SIG-M5 treated with dmso at 0.1 percent for 504 hours (cell line): ENCODE results near the gene LCP1.

ENCODE experiments used
- DNase-seq: peaks from one replicate; lab custom pipeline; 2025; ENCODE audit not compliant: unreplicated experiment; lab: John Stamatoyannopoulos, UW

LCP1 gene

GRCh38 chr13:46102255-46102605, 79.7 kb downstream of the LCP1 start:
- DNase-seq: no peak

- peak; percentile 76 for DNase-seq
These were observed 80.3 kb downstream of the LCP1 start for GRCh38 chr13:46101484-46102254.

DNA sequence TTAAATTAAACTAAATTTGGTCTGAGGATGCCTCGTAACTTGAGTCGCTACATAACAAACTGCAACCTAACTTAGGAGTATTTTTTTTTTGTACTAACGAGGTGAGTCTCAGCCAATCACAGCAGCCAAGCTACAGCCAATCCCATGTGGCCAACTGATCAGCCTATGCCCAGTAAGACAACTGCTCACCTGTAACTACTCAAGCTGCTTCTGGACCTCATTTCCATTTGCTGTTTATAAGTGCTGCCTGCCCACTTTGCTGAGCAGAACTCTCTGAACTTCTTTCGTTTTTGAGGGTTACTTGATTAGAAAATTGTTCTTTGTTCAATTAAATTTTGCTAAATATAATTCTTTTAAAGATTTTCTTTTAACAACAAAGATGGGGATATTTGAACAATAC, 81.0 kb downstream of the LCP1 start:
- DNase-seq: no peak

DNA sequence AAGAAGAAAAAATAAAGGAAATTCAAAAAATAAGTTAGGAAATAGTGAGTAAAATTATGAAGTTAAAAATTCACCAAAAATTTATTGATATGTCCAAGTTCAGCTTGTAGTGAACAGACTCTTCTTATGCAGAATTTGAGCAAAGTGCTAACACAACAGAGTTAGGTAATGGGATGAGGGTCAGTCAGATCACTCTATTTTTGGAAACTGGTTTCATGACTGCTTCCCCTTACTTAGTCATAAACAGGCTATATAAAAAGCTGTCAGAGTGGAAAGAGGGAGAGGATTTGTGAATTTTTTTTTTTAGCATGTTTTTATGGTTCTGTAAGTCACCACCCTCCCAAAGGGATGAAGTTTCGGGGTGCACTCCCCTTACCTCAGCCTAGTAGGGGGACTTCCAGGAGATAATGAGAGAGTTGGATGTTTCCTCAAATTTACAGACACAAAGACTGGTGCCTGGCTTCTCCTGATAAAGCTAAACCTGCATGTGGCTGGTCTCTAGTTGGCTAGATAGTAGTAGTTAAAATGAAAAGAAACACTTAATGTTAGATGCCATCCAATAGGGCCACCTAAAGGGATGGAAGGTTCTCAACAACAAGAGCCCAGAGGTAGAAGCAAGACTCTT, 81.7 kb downstream of the LCP1 start:
- peak; percentile 89 for DNase-seq

- DNase-seq: no peak
These were observed 84.3 kb downstream of the LCP1 start for GRCh38 chr13:46097663-46098062.

DNA sequence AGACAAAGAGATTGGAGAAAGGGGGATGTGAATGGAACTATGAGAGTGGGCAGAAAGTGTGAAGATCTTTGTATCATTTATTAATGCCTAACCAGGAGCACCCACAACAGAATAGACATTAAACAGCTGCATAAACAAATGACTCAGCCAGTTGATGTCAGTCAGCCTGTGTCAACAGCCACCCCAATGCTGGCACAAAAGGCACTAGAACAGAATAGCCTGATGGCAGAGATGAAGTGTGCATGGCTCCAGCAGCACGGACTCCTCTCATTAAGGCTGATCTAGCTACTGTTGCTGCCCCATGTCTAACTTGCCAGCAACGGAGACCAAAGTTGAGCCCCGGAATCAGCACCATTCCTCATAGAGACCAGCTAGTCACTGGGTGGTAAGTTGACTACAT, 85.0 kb downstream of the LCP1 start:
- DNase-seq: no peak

DNA sequence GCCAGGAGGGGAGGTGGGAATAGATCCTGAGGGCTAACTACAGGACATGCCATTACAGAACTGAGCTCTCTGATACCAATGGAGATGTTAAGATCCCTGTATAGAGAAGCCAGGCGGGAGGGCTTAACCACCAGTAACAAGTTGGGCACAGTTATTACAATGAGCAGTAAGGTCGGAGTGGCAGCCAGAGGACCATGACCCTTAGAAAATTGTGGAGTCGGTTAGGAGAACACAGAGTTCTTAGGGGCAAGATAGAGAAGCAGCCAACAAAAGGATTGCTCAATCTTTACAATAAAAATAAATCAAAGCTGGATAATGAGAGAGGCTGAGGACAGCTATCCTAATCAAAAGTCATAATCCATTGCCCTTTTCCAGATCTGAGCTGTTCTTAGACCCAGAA, 87.5 kb downstream of the LCP1 start:
- no peak for DNase-seq

DNA sequence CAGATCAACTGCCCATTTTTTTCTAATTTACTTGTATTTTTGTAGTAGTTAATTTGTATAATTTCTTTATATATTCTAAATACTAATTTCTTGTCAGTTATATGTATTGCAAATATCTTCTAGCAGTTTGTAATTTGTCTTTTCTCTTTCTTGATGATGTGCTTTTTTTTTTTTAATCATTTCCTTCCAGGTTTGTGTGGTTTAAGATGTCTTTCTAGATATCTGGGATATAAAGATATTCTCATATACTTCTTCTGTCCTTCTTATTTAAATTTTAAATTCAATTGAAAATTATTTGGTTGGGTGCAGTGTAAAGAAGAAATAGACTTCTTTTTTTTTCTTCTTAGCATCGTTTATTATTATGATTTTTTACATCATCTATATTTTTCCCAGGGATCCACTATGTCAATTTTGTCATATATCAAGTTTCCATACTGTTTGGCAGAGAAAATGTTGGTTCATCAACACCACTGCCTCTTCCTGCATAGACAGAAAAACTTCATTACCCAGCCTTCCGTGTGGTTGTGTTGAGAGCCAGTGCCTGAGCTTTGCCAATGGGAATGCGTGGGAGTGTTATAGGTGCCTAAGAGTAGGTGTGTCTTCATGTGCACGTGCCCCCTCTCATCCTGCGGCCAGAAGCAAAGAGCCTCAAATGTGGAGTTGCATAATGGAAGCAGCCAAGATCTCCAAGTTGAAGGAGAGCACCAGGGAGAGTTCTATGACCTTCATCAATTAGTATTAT, 93.0 kb downstream of the LCP1 start:
- no peak for DNase-seq

DNA sequence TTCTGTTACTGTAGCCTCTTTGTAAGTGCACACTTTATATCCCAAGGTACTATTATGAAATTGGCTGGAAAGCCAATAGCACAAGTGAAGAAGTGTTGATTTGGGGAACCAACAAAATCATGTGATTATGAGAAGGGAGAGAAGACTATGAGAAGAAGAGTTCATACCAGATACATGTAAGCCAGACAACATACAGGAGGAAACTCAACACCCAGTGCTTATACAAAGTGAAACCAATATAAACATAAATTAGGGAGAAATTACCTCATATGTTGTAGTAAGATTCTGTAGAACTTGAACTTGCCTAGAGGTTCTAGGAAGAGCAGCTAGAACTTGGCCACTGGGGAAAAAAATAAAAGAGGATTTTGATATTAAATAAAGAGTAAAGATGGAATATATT, 94.5 kb downstream of the LCP1 start:
- DNase-seq: no peak

GRCh38 chr13:46086985-46087384, 95.0 kb downstream of the LCP1 start:
- no peak for DNase-seq

DNA sequence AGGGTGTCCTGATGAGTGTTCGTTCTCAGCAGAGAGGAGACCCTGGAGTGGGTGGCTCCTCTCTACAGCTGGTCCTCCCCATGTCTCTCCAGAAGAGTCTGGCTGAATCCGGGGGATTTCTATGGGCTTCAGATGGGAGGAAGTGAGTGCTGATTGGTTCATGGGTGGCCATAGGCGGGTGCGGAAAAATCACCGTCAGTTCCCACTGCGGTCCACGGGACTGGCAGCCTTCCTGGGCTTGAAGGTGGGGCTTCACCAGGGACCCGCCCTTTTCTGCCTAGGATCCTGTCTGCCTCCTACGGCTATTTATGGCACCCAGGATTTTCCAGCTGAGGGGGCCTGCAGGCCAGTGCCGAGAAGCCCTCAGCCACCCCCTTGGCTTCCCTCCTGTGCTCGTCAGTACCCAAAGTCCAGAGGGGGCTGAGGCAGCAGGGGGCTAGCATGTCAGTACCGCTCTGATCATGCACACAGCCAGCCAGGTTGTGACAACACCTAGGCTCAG, 95.5 kb downstream of the LCP1 start:
- DNase-seq: no peak

DNA sequence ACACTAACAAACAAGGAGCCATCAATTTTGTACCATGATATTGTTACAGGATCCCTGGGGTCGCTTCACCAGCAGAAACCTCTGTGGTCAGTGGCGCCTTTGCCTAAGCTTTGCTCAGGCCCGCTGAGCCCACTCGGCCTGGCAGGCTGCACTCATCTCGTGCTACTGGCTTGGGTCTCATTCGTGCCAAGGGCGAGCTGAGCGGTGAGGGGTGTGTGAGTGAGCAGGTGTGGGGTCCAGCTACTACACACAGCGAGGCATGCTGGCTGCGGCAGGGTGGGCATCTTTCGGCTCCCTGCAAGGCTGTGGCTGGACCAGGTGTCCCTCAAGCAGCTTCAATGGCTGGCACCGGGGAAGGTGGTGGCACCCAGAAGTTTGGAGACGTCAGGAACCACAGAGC, 96.2 kb downstream of the LCP1 start:
- no peak for DNase-seq

GRCh38 chr13:46082324-46082723, 99.7 kb downstream of the LCP1 start:
- DNase-seq: no peak

DNA sequence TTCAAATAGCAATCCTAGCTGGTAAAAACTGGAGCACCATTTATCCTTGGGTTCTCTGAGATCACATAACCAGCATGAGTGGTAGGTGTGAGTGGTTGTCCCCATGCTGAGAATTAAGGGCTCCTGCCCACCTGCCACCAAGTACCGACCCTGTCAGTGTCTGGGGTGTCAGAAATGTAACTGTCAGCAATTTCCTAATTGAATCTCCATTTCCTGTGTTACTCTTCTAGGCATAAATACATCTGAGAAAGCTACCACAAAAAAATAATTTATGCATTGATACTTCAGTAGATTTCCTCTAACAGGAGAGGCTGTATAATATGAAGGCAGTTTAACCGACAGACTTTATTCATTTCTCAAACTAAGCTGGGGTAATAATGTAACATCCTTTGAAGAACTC, 102.2 kb downstream of the LCP1 start:
- no peak for DNase-seq

- peak; percentile 5 for DNase-seq
These were observed 104.7 kb downstream of the LCP1 start for GRCh38 chr13:46077265-46077664.

GRCh38 chr13:46076827-46077226, 105.2 kb downstream of the LCP1 start:
- DNase-seq: no peak
